GM10847 (cell line): ENCODE measurements around the gene PLEKHG4B.

ENCODE experiments used
- POLR2A ChIP-seq: IDR thresholded peaks from 2 replicates; pipeline ENCODE4 v1.6.1; 2011; ENCODE audit not compliant: insufficient read length; ENCODE audit errors: extremely low read depth

Gene PLEKHG4B, protein sequence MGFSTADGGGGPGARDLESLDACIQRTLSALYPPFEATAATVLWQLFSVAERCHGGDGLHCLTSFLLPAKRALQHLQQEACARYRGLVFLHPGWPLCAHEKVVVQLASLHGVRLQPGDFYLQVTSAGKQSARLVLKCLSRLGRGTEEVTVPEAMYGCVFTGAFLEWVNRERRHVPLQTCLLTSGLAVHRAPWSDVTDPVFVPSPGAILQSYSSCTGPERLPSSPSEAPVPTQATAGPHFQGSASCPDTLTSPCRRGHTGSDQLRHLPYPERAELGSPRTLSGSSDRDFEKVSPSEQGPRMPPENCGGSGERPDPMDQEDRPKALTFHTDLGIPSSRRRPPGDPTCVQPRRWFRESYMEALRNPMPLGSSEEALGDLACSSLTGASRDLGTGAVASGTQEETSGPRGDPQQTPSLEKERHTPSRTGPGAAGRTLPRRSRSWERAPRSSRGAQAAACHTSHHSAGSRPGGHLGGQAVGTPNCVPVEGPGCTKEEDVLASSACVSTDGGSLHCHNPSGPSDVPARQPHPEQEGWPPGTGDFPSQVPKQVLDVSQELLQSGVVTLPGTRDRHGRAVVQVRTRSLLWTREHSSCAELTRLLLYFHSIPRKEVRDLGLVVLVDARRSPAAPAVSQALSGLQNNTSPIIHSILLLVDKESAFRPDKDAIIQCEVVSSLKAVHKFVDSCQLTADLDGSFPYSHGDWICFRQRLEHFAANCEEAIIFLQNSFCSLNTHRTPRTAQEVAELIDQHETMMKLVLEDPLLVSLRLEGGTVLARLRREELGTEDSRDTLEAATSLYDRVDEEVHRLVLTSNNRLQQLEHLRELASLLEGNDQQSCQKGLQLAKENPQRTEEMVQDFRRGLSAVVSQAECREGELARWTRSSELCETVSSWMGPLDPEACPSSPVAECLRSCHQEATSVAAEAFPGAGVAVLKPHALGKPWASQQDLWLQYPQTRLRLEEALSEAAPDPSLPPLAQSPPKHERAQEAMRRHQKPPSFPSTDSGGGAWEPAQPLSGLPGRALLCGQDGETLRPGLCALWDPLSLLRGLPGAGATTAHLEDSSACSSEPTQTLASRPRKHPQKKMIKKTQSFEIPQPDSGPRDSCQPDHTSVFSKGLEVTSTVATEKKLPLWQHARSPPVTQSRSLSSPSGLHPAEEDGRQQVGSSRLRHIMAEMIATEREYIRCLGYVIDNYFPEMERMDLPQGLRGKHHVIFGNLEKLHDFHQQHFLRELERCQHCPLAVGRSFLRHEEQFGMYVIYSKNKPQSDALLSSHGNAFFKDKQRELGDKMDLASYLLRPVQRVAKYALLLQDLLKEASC (N-terminal part only)

DNA sequence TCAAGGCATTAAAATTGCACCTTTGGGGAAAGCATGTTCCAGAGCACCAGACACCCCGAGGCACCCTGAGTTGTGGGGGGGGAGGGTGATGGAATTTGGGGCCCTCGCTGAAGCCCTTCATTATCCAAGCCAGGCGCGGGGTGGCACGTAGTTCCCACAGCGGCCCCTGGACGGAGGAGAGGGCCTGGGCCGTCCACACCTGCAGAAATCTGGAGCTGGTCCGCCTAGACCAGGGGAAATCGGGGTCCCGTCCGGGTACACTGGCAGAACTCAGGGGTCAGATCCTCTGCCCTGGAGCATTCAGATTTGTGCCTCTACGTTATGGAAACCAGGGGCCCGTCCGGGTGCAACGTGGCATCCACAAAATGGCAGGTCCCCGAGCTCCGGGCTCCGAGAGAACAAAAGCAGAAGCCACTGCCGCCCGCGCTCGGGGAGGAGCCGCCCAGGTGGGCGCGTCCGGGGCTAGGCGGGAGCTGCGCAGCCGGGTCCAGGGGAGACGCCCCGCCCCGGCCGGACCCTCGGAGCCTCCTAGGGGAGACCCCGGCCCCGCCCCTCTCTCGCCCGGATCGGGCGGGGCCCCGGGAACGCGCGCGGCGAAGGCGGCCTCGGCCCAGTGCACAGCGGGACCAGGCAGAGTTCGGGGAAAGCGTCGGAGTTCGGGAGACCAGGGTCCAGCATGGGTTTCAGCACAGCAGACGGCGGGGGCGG, at the start of gene PLEKHG4B:
PLEKHG4B (plus strand) TSS at position 613 of the 708 bp plus-strand sequence; CDS start at position 677, 64 bp downstream.
- TF ChIP-seq POLR2A, result no peak

GRCh38 chr5:42250-42649, 49.7 kb upstream of the PLEKHG4B start:
- no peak for TF ChIP-seq POLR2A

- no peak for TF ChIP-seq POLR2A
Observed at GRCh38 chr5:48192-48591, 43.8 kb upstream of the PLEKHG4B start.

DNA sequence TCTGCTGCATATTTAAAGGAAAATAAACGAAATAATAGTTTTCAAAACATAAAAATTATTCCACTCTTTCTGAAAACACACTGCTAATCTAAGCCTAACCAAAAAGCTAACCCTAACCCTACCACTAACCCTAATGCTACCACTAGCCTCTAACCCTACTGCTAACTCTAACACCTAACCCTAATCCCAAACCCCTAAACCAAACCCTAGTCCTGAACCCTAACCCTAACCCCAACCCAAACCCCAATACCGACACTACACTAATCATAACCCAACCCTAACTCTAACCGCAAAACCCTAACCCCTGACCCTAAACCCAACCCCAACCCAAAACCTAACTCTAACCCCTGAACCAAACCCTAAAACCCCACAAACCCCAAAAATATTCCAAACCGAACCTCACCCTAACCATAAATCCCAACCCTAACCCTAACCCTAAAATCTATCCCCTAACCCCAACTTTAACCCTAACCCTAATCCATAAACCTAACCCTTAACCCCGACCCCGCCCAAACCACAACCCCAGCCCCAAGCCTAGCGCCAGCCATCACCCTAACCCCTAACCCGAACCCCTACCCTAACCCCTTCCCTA, 41.9 kb upstream of the PLEKHG4B start:
- no peak for TF ChIP-seq POLR2A

GRCh38 chr5:50724-51499, 41.1 kb upstream of the PLEKHG4B start:
- no peak for TF ChIP-seq POLR2A

DNA sequence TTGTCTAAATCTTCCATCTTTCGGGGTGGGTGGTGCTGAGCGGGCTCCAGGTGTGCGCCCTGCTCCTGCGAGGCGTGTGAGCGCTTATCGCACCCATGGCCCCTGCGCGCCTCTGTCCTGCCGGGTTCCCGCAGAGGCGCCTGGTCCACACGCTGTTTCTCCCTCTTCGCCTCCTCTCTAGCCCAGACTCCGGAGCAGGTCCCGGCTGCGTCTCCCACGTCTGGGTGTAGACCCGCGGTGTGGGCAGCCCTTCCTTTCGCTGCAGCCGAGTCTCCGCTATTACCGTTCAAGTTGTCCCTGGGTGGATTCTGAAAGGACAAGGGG, 40.5 kb upstream of the PLEKHG4B start:
- TF ChIP-seq POLR2A, result no peak

DNA sequence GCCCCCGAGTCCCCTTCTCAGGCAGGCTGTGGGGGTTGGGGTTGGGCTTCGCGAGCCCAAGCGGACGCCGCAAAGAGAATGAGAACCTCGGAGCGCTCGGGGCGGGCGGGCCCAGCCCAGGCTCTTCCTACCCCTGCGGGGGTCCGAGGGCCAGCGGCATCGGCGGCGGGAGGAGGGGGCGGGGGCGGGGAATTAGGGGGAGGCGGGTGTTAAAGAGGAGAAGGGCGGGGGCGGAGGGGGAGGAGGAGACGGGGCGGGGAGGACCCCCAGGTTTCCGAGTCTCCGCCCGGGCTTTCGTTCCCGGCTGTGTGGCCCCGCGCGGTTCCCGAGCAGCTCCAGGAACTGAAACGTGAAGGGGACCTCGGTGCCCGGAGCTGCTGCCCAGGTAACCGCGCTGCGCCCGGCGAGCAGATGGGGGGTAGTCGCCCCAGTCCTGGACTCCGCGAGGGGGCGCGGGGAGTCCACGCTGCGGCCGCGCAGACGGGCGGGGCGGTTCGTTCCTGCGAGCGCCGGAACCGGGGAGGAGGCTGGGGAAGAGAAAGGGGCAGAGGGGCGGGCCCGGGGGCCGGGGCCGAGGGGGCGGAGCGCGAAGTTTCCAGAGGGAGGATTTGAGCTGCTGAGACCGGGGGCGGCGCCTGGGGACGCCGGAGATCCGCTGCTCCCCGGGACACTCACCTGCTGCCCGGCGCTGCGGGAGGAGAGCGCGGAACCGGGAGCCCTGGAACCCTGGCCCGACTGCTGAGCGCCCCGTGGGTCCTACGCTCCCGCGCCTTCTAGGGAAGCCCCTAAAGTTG, 38.4 kb upstream of the PLEKHG4B start:
- no peak for TF ChIP-seq POLR2A

- no peak for TF ChIP-seq POLR2A
Observed at GRCh38 chr5:54175-54730, 37.7 kb upstream of the PLEKHG4B start.

- TF ChIP-seq POLR2A, result no peak
Observed at GRCh38 chr5:54876-55569, 36.9 kb upstream of the PLEKHG4B start.

DNA sequence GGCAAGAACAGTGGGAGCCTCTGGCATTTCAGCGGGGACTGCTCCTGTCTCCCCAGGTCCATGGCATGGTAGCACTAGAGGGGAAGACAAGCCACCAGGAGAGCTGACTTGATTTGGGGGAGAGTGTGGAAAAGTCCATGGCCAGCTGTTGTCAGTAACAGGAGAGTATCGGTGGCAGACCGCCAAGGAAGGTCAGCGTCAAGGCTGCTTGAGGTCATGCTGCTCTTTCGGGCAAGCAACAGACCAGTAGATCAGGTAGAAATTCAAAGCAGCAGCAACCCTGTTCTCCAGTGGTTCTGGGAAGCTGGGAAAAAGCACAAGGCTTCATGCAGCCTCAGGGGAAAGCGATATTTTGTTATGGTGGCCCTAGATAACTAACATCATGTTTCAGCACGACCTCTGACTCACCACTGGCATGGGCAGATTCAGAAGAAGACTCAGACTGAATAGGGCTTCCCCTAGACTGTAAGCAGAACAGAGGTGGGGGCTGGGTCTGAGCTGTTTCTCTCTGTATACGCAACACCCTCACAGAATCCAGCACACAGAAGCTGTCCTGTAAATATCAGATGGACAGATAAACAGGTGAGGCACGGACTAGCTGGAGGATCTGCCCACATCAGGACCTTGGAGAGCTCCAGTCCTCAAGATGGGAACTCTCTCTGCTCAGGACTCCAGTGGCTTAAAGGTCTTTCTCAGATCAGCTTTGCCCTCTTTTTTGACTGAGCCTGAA, 35.2 kb upstream of the PLEKHG4B start:
- no peak for TF ChIP-seq POLR2A

GRCh38 chr5:70440-70839, 21.5 kb upstream of the PLEKHG4B start:
- TF ChIP-seq POLR2A, result no peak

DNA sequence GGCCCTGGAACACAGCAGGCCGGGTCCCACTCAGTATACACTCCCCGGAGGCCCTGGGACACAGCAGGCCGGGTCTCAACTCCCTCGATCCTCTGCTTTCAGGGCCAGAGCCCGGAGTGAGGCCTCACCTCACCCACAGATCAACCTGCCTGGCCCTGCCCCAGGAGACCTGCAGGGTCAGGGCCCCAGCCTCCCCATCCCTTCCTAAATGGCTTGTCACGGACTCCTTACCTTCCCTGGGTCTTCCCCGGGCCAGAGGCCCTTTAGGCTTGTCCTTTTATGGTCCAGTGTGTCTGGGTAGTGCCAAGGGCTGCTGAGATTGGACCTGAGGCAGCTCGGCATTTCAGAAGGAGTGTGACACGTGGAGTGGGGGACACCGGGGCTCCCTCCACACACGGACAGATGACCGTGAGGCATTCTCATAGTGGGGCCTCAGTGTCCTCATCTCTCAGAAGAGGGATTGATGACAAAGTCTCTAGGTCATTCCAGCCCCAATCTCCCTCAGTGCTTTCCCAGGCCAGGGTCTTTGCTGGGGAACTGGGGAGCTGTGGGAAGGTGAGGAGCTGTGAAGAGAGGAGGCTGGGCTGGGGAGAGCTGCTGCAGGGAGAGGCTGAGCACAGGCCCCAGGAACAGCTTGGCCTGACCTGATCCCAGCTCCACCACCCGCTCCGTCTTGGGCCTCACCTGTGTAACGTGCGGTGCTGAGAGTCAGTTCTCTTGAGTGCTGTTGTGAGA, 18.0 kb upstream of the PLEKHG4B start:
- no peak for TF ChIP-seq POLR2A
